VCaP (cell line): Measurements from ENCODE around the gene ARF3.

Source experiments
- H3K27ac ChIP-seq: fragments of 450-650 bp; 2 replicates; pipeline ENCODE4 v1.5.1; 2017
- TF ChIP-seq, protein P1 (sequence below): fragments of 450-650 bp; conservative IDR thresholded peaks from 2 replicates; pipeline ENCODE4 v1.5.1; 2017; ENCODE audit warnings: mild to moderate bottlenecking, moderate library complexity

ARF3 gene

GRCh38 chr12:48957141-48958048, at the start of gene ARF3:
Gene ARF3, minus strand, starts transcription at chr12:48957487. Its CDS starts 16,392 bp downstream, at chr12:48941095.
- H3K27ac ChIP-seq: peak within 1 kb of the TSS; percentile 94

GRCh38 chr12:49000346-49000745, 43.1 kb upstream of the ARF3 start:
- TF ChIP-seq, protein P1, sequence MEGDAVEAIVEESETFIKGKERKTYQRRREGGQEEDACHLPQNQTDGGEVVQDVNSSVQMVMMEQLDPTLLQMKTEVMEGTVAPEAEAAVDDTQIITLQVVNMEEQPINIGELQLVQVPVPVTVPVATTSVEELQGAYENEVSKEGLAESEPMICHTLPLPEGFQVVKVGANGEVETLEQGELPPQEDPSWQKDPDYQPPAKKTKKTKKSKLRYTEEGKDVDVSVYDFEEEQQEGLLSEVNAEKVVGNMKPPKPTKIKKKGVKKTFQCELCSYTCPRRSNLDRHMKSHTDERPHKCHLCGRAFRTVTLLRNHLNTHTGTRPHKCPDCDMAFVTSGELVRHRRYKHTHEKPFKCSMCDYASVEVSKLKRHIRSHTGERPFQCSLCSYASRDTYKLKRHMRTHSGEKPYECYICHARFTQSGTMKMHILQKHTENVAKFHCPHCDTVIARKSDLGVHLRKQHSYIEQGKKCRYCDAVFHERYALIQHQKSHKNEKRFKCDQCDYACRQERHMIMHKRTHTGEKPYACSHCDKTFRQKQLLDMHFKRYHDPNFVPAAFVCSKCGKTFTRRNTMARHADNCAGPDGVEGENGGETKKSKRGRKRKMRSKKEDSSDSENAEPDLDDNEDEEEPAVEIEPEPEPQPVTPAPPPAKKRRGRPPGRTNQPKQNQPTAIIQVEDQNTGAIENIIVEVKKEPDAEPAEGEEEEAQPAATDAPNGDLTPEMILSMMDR: no peak
- H3K27ac ChIP-seq: peak overlapping the region; percentile 87

More at GRCh38 chr12:48957141-48958048, at the start of gene ARF3:
- TF ChIP-seq, protein P1: no peak; the same call in 1 of the 2 replicates

DNA sequence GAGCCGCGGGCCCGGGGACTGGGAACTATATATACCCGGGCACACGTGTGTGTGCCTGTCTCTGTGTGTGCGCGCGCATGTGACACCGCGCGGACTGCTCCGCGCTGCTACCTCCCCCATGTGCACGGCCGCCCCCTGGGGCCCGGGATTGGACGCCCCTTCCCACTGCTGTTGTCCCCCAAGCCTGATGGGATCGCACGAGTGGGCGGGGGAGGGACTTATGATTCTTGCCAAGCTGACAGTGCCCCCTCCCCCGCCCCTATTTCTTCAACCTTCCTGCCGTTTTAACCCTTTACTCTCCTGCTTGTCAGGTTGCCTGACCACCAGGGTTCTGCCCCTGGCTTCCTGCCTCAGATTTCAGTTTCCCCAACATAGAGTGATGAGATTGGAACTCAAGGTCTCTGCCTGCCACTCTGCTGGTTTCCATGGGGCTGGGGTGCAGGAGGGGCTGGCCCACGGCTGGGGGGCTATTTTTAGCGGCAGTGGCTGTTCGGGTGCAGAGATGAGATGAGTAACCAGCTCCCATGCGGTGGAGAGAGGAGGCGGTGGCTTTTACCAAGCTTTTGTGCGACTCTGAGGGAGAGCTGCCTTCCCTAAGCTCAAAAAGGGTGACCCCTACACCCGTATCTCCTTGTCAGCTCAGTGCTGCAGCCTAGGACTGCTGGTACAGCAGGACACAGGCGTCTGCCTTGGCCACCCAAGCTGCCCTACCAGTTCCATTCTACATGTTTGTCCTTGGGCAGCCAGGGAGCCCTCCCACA, 42.3 kb upstream of the ARF3 start, which contains the start of gene DDN:
TSS of gene DDN (minus strand) at position 5 of the 761 bp plus-strand sequence. CDS start 88 bp downstream, outside the sequence.
- peak within 1 kb of the TSS; percentile 87 for H3K27ac ChIP-seq

GRCh38 chr12:48998497-48999353, 41.4 kb upstream of the ARF3 start:
- H3K27ac ChIP-seq: peak overlapping the region; percentile 87
- TF ChIP-seq, protein P1: no peak

More for the DNA sequence above, 42.3 kb upstream of the ARF3 start, which contains the start of gene DDN:
- TF ChIP-seq, protein P1: no peak

GRCh38 chr12:48997719-48998496, 40.6 kb upstream of the ARF3 start:
- TF ChIP-seq, protein P1: no peak
- H3K27ac ChIP-seq: peak overlapping the region; percentile 87

DNA sequence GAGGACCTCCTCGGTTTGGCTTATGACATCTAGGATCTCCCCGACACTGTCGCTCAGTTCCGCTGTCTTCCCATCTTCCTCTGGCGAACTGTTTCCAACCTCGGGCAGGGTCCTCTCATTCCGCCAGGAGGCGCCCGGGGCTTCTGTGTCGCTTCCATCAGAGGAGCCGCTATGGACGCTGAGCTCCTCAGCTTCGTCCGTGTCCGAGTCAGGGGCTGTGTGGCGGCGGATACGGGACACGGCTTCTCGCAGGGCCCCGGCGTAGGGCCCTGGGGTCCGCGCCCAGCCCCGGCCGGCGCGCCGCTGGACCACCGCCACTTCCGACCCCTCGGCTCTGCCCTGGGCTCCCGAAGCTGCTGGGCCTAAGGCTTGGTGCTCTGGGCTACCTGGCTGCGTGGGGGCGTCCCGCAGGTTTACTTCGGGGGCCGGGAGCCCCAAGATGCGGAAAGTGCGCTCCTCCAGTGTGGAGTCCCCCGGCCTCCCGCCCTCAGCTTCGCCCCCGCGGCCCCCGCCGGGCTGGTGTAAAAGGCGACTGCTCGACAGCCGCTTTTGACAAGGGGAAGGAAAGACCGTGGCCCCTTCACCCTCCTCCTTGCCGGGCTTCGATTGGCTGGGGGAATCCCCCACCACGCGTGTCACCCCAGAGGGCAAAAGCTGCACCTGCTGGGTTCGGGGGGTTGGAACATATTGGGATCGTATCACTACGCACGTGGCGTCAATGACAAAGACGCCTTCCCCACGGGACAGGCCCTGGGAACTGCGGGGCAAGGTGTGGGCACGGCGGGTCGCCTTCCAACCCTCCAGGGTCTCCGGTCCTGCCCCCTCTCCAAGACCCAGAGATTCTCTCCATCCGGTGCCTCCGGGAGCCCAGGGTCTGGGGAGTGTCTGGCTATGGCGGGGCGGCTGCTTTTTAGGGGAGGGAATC, 39.8 kb upstream of the ARF3 start:
- TF ChIP-seq, protein P1: peak; percentile 16; the same call in 1 of the 2 replicates

More for the DNA sequence above, 39.8 kb upstream of the ARF3 start:
- H3K27ac ChIP-seq: no peak overlapping the region; the same call in 1 of the 2 replicates
